GM21529 (cell line): ENCODE results near the gene LRMDA.

ENCODE experiments used
- ATAC-seq: cut with Tn5 transposase; IDR thresholded peaks from one replicate; pipeline ENCODE4 v1.9.1; 2021; ENCODE audit not compliant: unreplicated experiment

Gene LRMDA

GRCh38 chr10:75654772-75655171 lies 223.3 kb downstream of the LRMDA start:
- ATAC-seq, result no peak

- no peak for ATAC-seq
Observed at GRCh38 chr10:75655791-75656451, 224.5 kb downstream of the LRMDA start.

- ATAC-seq, result no peak
Observed at GRCh38 chr10:75657351-75657750, 225.9 kb downstream of the LRMDA start.

GRCh38 chr10:75658036-75658435 lies 226.6 kb downstream of the LRMDA start:
- ATAC-seq, result no peak

GRCh38 chr10:75658496-75658895 lies 227.1 kb downstream of the LRMDA start:
- no peak for ATAC-seq

GRCh38 chr10:75658915-75659314 lies 227.5 kb downstream of the LRMDA start:
- no peak for ATAC-seq

- no peak for ATAC-seq
Observed at GRCh38 chr10:75660823-75661222, 229.4 kb downstream of the LRMDA start.

- ATAC-seq, result no peak
Observed at GRCh38 chr10:75662715-75663114, 231.3 kb downstream of the LRMDA start.

GRCh38 chr10:75663947-75664664 lies 232.7 kb downstream of the LRMDA start:
- ATAC-seq, result no peak

GRCh38 chr10:75664968-75665367 lies 233.5 kb downstream of the LRMDA start:
- ATAC-seq, result no peak

GRCh38 chr10:75665707-75666106 lies 234.3 kb downstream of the LRMDA start:
- ATAC-seq, result no peak

- ATAC-seq, result no peak
Observed at GRCh38 chr10:75672111-75672671, 240.8 kb downstream of the LRMDA start.

GRCh38 chr10:75672842-75673241 lies 241.4 kb downstream of the LRMDA start:
- ATAC-seq, result no peak

- ATAC-seq, result no peak
Observed at GRCh38 chr10:75677541-75677940, 246.1 kb downstream of the LRMDA start.

- no peak for ATAC-seq
Observed at GRCh38 chr10:75678527-75678926, 247.1 kb downstream of the LRMDA start.

GRCh38 chr10:75679536-75679935 lies 248.1 kb downstream of the LRMDA start:
- ATAC-seq, result no peak

GRCh38 chr10:75681334-75681733 lies 249.9 kb downstream of the LRMDA start:
- no peak for ATAC-seq

- ATAC-seq, result no peak
Observed at GRCh38 chr10:75682649-75683557, 251.5 kb downstream of the LRMDA start.

- no peak for ATAC-seq
Observed at GRCh38 chr10:75685187-75685586, 253.8 kb downstream of the LRMDA start.

GRCh38 chr10:75688506-75689300 lies 257.3 kb downstream of the LRMDA start:
- no peak for ATAC-seq

GRCh38 chr10:75693489-75693888 lies 262.1 kb downstream of the LRMDA start:
- no peak for ATAC-seq
